ENCODE results near the gene ITGB5.
"Not testable (repeated sequence)": the region's sequence is repeated elsewhere in the genome, so short reads cannot be mapped to it uniquely, and the experiment has no call there.

Gene ITGB5

DNA sequence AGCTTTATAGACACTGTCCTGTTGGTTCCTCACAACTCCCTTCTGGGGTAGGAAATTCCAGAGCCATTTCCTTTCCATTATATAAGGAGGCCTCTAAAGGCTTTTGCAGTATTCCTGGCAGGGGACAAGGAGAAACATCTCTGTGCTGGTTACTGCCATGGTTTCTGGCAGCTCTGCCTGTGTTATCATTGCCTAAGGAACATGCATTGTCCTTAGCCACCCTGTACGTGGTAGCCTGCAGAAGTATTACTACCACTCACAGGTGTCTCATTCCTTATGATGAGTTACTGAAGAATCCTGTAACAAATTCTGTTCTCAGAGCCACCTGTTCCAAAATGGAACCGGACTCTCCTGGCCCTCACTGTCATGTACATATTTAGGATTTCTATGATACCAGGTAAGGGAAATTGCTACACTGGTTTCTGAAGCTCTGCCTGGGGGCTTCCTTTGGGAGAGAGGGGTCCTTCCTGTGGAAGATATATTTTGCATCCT is 98.9 kb downstream of the ITGB5 start:
- DNase-seq (ENCODE audit: low read depth in 3 of 3) = no peak

DNA sequence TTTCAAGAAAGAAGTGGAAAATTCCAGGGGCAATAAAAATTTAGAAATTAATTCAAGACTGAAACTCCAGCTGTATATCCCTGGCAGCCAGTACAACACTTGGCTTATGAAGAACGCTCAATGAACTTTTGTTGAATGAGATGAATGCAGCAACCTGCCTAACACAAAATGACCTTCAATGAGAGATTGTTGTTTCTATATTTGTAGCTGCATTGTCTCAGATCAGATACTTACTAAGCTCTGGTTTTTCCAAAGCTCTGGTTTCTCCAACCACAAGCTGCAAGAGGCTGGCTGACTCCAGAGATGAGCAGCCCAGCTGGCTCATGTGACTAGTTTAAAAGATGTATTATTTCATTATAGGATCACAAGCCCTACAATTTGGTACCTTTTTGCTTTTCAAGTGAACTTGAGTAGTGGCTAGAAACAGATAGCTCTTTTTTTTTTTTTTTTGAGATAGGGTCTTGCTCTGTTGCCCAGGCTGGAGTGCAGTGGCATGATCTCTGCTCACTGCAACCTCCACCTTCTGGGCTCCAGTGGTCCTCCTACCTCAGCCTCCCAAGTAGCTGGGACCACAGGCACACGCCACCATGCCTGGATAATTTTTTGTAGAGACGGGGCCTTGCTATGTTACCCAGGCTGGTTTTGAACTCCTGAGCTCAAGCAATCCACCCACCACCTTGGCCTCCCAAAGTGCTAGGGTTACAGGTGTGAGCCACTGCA is 99.5 kb downstream of the ITGB5 start:
- DNase-seq (ENCODE audit: low read depth in 3 of 3) = no peak

DNA sequence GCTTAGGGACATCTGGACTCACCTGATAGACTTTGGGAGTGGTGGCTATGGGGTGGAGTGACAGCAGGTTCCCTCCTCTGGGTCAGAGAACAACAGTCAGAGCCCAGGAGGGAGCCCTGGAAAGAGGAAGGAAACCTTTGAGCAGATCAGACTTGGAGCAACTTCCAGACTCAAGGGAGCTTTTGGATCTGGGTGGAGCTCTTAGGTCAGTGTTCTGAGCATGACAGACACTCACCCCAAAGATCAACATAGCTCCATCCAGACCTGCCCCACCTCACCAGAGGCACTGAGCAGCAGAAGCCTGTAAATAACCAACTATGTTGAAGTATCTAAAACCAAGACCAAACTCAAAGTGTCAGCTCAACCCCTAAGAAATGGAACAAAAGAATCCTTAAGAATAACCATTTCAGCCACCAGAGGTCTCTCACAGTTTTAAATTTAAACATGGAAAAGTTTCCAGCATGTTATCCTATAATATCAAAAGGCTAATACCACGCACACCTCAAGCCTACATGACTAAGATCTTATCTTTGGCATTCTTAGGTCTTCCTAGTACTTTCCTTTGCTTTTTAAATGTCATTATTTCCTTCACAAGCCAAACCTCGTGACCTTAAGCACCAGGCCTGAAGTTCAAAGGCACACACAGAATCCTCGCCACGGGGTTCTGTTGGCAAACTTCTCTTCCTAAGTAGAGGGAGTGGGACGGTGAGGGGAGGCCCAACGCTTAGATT is 100.5 kb downstream of the ITGB5 start:
- DNase-seq (ENCODE audit: low read depth in 3 of 3) = no peak

DNA sequence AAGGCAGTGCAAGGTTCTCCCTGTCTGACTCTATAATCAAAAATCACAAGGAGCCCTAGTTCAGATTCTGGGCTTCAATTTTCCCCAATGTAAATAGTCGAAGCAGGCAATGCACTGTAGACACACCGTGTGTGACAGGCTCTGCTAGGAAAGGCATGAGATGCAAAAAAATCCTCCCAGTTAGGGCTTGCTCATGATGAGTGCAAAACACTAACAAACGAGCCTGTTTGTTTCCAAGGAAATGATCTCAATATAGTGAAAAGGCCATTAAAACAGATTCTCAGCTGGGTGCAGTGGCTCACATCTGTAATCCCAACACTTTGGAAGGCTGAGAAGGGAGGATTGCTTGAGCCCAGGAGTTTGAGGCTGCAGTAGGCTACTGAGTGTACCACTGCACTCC is 101.2 kb downstream of the ITGB5 start:
- no peak for DNase-seq (ENCODE audit: low read depth in 3 of 3)

DNA sequence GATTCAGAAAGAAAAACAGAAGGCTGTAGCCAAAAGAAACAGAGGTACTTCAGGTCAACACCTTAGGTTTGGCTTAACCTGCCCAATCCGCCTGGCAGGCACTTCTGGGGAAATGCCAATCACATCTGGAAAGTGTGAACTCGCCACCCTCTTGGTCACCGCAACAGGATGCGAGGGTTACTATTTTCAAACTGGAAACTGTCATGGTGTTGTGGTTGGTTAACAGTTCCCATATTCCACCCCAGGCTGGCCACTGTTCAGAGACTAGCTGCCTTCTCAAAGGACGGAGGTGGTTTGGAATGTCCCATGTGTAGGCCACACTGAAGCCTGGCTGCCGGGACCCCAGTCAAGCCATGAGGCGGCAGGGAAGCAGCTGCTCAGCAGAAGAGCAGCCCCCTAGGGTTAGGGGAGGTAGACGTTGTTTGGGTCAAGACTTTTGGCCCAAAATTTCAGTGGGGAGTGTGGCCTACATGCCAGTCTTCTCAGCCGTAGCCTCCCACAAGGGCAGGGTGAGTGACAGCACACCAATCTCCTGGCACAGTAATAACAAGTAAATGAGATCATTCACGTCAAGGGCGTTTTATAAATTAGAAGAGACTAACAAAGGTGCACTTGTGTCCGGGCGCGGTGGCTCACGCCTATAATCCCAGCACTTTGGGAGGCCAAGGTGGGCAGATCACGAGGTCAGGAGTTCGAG is 102.3 kb downstream of the ITGB5 start:
- DNase-seq (ENCODE audit: low read depth in 3 of 3) = no peak

DNA sequence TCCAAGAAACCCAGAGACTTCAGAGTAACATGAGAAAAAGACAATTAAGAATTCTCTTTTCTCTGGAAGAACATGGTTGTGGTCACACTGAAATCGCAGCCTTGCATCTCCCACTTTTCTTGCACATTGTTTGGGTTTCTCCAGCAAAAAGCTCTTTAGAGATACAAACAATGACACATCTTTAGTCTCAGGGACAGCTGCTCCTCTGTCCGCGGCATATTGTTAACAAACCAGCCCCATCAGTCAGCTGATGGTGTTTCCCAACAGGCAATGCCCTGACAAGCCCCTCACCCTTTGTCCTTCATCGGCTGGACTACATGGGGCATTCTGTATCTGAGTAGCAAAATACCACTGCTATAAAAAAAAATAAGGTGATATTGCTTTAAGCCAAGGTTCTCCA is 103.5 kb downstream of the ITGB5 start:
- DNase-seq (ENCODE audit: low read depth in 3 of 3) = no peak

DNA sequence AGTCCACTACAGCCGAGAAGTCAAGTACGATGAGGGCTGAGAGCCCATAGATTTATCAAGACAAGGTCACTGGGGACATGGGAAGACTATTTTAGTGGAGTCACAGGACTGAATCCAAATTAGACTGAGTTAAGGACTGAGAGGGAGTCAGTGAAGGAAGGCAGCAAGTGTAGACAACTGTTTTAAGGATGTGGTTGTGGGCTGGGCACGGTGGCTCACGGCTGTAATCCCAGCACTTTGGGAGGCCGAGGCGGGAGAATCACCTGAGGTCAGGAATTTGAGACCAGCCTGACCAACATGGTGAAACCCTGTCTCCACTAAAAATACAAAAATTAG is 104.8 kb downstream of the ITGB5 start:
- not testable (repeated sequence) for DNase-seq (ENCODE audit: low read depth in 3 of 3)

DNA sequence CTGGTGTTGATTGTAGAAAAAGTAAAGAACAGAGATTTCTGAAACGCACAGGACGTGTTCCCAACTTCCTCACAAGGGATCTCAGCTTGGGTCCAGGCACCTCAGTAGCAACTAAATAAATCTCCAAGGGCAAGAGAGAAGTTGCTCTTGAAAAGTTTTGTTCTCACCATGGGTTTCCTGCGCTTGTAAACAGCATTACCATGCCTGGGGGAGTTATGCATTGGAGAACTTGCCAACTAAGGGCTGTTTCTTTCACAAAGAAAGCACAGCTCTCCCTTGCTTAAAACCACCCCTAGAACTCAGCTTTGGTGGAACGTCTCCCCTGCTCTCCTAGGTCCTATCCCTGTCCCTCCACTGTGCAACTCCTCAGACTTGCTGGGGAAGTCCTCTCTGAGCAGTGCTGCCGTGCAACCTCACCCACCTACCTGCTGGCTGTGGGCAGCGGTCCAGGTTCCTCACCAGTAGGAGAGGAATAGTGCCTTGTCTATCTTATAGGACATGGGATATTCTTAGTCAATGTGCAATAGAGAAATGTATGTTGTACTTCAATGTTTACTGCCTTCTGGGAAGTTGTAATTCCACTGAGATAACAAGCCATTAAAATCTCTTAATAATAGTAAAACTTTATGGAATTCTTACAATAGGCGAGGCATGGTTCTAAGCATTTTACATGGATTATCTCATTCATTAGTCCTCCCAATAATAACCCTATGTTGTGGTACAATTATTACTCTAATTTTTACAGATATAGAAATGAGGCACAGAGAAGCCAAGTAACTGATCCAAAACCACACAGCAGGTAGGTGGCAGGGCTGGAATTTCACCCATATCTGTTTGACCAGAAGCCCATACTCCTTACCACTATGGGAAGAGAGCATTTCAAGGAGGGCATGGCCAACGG is 105.4 kb downstream of the ITGB5 start:
- DNase-seq (ENCODE audit: low read depth in 3 of 3) = no peak

DNA sequence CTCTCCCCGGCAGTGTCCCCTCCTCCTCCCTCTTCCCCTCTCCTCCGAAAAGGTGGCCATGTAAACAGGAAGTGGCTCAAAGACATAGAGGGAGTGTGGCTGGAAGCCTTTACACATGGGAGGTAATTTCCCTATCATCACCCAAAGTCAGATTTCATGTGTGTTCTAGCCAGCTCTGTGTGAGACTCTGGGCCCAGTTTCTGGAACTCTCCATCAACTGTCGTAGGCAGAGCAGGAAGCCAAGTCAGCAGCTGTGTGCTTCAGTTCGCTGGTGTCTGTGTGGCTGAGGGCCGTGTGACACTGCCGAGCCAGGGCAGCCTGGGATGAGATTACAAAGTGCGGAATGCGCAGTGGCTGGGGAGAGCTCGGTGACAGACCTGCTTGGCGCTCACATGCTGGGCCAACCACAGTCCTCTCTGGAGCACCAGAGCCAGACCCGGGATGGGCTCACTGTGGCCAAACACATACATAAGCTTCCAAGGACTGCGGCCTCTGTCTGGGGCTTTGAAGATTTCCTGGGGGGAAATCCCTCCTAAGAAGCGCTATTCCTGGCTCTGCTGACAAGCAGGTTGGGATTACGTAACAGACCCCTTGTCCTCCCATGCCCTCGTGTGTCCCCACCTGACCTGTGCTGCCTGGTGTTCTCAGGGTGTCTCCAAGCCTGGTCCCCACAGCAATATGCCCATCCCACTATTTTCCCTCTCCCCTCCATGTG is 106.2 kb downstream of the ITGB5 start:
- DNase-seq (ENCODE audit: low read depth in 3 of 3) = no peak

DNA sequence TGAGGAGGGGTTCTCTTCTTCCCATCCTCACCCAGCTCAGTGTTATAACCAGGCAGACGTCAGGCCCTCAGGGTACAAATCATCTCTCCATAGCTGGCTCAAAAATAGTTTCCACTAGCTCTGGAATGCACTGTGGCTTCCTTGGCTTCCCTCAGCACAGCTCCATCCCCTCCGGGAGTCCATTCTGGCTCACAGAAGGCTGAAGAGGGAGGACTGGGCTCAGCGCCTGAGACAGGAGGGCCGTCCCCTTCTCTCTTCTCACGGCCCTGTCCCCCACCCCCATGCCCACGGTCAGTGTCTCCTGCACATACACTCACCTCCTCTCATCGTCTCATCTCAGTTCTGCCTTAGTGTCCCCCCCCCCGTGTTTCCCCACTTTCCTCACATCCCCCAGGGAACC is 106.8 kb downstream of the ITGB5 start:
- no peak for DNase-seq (ENCODE audit: low read depth in 3 of 3)

DNA sequence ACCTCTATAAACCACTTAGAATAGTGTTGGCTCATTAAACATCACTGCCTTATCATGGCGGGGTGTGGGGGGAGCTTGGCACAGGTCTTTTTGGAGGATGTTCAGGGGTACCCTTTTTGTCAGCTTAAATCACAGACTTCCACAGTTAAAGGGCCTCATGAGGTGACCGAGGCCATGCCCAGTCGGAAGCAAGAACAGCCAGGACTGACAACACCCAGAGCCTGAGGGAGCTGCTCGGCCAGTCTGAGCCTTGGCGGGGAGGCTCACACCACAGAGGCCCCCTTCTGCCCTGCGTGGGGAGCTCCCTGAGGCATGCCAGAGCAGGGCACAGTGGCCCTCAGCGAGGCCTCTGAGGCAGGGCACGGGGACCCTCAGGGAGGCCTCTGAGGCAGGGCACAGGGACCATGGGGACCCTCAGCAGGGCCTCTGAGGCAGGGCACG is 107.4 kb downstream of the ITGB5 start:
- no peak for DNase-seq (ENCODE audit: low read depth in 3 of 3)

DNA sequence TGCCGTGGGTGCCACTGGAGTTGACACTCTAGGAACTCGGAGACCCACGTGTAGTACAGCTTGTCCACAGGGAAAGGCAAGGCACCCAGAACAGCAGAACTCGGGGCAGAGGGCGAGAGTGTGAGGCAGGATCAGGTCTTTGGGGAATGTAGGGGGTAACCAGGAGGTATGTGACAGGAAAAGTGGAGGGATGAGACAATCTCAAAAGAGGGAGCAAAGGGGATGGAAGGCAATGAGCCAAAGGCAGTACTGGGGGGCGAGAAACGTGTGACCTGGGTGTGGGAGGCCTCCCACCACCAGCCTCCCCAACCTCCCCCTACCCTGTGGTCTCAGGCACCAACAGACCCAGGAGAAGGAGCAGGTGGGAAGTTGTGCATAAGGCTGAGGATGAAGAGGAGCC is 108.0 kb downstream of the ITGB5 start:
- DNase-seq (ENCODE audit: low read depth in 3 of 3) = no peak

DNA sequence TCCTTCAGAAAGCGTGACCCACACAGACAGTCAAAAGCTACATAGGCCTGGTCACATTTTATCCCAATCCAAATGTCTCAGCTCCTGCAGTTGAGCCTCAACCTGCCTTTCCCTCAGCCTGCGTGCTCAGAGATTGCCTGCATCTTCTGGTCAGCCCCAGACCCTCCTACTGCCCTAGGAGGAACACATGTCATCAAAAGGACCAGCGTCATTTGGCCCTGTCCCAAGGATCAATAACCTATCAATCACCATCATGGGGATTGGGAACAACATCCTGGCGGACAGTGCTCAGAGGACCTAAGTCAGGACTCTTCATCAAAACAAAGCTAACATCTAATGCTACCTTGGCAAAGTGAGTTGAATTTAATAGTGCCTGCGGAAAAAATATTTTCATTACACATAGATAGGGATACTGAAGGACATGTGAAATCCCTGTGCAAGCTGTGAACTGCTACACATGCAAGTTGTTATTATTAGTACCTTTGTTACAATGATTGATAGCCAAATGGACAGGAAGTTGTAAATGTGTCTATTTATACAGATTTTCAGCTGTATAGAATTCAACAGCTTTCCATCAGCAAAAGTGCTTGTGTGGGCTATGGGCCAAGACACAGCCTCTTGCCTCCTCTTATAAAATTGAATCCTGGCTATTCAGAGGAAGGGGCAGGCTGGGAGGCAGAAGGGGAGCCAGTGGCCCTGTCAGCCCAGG is 109.2 kb downstream of the ITGB5 start:
- no peak for DNase-seq (ENCODE audit: low read depth in 3 of 3)

DNA sequence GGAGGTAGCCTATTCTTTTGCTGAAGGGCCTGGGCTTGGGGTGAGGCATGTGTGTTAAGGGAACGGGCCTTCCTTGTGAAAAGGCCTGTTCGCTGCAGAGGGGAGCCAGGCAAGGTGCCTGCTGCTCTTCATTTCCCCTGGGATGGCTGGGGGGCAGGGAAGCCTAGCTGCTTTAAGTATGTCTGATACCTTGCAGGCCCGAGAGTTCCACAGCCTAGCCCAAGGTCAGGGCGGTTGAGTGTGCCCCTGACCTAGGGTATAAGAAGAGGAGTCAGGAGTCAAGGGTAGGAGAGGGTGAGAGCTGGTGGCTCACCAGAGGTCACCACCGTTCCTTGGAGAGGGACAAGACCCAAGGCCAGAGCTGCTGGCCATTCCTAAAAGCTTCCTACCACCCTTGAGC is 110.3 kb downstream of the ITGB5 start:
- no peak for DNase-seq (ENCODE audit: low read depth in 3 of 3)

DNA sequence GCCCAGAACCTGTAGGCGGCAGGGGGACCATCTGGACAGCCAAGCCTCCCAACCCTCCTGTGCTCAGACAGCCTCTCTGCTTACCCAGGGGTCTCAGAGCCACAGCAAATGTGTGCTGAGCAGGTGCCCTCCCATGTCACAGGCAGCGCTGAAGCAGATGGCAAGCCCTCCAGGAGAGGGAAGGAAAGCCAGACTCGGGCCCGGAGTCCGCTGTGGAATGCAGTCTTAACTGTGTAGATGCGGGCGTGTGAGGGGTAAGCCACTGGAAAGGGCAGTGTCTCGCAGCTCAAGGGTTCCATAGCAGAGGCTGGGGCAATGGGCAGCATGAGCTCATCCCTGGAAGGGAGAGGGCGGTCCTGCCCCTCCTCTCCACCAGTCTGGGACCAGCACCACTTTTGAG is 111.3 kb downstream of the ITGB5 start:
- DNase-seq (ENCODE audit: low read depth in 3 of 3) = no peak

DNA sequence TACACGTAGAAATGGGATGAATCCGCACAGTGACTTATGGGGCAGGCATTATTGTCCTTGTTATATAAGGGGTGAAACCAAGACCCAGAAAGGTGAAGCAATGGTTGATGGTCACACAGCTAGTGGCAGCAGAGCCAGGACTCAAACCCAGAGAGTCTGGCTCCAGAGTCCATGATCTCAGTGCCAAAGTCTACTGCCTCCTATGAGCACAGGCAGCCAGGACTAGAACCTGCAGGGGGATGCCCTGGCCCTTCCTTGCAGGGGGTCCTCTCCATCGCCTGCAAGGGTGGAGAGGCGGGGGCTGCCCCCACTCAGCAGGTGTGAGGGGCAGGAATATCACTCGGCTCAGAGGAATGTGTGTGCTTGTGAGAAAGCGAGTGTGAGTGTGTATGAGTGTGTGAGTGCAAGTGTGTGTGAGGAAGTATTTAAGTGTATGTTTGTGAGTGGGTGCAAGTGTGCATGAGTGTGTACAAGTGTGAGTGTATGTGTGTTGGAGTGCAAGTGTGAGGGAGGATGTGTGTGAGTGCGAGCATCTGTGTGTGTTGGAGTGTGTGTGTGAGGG is 112.2 kb downstream of the ITGB5 start:
- no peak for DNase-seq (ENCODE audit: low read depth in 3 of 3)

DNA sequence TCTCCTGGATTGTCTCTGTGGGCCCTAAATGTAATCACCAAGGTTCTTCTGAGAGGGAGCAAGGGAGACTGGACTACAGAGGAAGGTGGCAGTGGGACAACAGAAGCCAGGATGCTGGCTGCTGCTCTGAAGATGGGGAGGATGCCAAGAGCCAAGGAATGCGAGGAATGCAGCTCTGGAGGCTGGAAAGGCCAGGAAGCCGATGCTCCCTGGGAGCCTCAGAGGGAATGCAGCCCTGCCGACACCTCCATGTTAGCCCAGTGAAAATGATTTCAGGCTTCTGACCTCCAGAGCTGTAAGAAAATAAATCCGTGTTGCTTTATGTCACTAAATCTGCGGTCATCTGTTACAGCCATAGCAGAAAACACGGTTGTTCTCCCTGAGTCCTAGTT is 112.8 kb downstream of the ITGB5 start:
- no peak for DNase-seq (ENCODE audit: low read depth in 3 of 3)

DNA sequence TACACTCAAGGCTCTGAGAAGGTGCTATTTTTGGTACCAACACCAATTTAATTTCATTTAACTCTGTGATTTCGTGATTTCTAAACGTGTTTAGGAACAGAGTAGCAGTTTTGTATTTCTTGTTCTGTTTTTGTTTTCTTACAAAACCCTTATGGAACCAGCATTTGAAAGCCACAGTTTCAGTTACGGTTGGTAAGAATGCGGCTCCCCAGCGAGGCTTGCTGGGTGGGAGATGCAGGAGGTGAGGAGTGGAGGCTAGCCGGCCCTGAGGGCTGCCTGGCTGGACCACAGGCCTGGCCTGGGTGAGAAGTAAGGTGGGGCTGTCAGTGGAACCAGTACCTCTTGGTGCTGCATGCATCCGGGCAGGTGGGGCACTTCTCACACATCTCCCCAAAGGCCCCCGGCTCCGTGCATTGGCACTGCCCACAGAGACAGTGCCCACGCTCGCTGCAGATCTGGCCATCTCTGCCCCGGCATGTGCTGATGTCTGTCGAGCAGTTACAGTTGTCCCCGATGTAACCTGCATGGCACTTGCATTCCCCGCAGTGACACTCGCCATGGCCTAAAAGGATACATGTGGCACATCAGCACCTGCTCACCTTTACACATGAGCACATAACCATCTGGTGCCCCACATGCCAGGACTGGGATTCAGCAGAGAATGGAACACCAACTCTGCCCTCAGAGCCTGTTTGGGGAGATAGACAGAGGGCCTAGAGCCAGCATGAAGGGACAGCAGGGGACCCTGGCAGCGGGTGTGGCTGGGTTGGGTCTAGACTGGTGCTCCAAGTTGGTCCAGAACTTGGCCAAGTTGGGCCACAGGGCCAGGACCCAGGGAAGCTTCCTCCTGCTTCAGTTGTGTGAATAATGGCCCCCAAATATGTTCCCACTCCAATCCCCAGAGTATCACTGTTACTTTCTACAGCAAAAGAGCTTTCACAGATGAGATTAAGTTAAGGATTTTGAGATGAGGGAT is 113.5 kb downstream of the ITGB5 start:
- DNase-seq (ENCODE audit: low read depth in 3 of 3) = no peak

Measured in stimulated activated CD4-positive, alpha-beta T cell treated with anti-CD3 and anti-CD28 coated beads, TNF-alpha, amount 100 ng/mL, for 48 hours (primary cell).